COR-L47 (cell line): Measurements from ENCODE around the gene WDR74.
A peak's percentile ranks its signal among the peaks of the same experiment; 100 is the strongest.

Experiments used
- DNase-seq: peaks from one replicate; lab custom pipeline; 2025; lab: John Stamatoyannopoulos, UW

Gene WDR74

GRCh38 chr11:62792202-62792575 is 47.2 kb downstream of the WDR74 start:
- DNase-seq, result no peak

GRCh38 chr11:62791501-62792201 is 47.7 kb downstream of the WDR74 start, which contains the start of gene TMEM223:
TSS of gene TMEM223 (minus strand) at chr11:62792006. CDS start at chr11:62791994, 12 bp downstream.
- peak; percentile 68 for DNase-seq

- DNase-seq, result no peak
These were observed 49.8 kb downstream of the WDR74 start for GRCh38 chr11:62789576-62789975.

- no peak for DNase-seq
These were observed 50.4 kb downstream of the WDR74 start for GRCh38 chr11:62788991-62789390.

- peak; percentile 99 for DNase-seq
These were observed 52.2 kb downstream of the WDR74 start, which contains the start of gene TMEM179B for GRCh38 chr11:62787005-62787759. TSS of gene TMEM179B (plus strand) at chr11:62787402. CDS start at chr11:62787432, 30 bp downstream.

- peak; percentile 74 for DNase-seq
These were observed 52.9 kb downstream of the WDR74 start for GRCh38 chr11:62786318-62787004.
